HFFc6 (cell line): ENCODE measurements around the gene HNF1B. TPM values are rescaled to one million over a fixed set of nuclear protein-coding genes. Genes with fewer than 3 reads are reported as not detected.
A peak's percentile ranks its signal among the peaks of the same experiment; 100 is the strongest.

Experiments used
- DNase-seq: peaks from one replicate; pipeline ENCODE4 v3.0.0-alpha.2; 2018
- H3K27ac Mint-ChIP-seq: 2 replicates; pipeline ENCODE4 v1.8.0; 2020; ENCODE audit warnings: mild to moderate bottlenecking, mixed read lengths
- H3K27me3 Mint-ChIP-seq: 2 replicates; pipeline ENCODE4 v1.8.0; 2021; ENCODE audit warnings: mild to moderate bottlenecking, moderate library complexity, mixed read lengths; ENCODE audit not compliant: insufficient read depth
- H3K36me3 Mint-ChIP-seq: 2 replicates; pipeline ENCODE4 v1.8.0; 2021; ENCODE audit warnings: low read depth, mixed read lengths
- H3K4me1 Mint-ChIP-seq: 2 replicates; pipeline ENCODE4 v1.8.0; 2020; ENCODE audit warnings: low read depth, mixed read lengths
- H3K4me3 Mint-ChIP-seq: 2 replicates; pipeline ENCODE4 v1.8.0; 2020; ENCODE audit warnings: mild to moderate bottlenecking, moderate library complexity, mixed read lengths
- H3K9me3 Mint-ChIP-seq: 2 replicates; pipeline ENCODE4 v1.8.0; 2020; ENCODE audit warnings: mild to moderate bottlenecking, mixed read lengths
- total RNA-seq, 6 experiments: library from RNA; stranded (reverse); fragmentation: NEBNext Ultra II Directional; extraction: Animal tissue kit (Norgen Biotek cat#: 25700); gene quantifications; 2 replicates in 1 of 6; 3 replicates in 5 of 6; pipeline ENCODE4 v1.2.3, GENCODE V29; 2021
- TF ChIP-seq, protein P1 (sequence below): fragments of 200-600 bp; sonication (generic); IDR thresholded peaks from 2 replicates; pipeline ENCODE4 v1.5.0; 2021; ENCODE audit warnings: antibody characterized with exemption, mild to moderate bottlenecking

Gene HNF1B
- total RNA-seq, 6 experiments from 2014 or later: not detected

DNA sequence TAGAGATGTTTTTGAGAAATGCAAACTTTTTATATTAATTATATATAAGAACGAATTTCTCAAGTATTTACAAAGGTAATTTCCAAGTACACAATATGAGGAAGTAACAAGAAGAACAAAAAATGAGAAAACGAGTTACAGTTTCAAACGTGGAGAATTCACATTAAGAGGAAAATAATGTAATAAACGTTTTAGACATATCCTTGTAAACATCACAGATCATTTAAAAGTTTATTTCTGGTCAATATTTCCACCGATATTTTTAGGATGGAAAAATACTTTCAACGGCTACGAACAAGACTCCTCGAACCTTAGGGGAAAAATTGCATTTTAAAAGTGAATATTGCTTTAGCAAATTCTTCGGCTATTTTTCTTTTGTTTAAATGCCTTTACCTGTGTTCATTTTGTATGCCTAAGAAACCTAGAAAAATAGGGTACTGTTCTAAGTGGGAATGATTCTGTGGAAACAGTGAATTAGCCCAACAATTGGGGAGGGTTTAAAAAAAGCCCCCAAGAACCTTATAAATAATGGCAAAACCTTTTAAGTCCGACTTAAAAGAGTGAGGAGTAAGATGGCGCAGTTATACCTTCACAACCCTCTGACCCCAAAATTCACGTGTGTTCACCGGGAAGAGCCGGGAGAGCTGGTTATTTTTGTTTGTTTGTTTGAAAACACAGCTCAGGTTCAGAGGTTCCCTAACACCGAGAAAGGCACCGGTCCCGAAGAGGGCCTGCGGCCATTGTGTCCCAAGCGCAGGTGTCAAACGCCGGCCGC, 3.3 kb downstream of the HNF1B start:
- H3K36me3 Mint-ChIP-seq: peaks cover 4% of the 10 kb centered on the region; the same call in 1 of the 2 replicates
- no peak for DNase-seq
- no peaks in the 10 kb centered on the region for H3K9me3 Mint-ChIP-seq
- no peak overlapping the region for H3K27ac Mint-ChIP-seq
- no peak overlapping the region for H3K4me3 Mint-ChIP-seq
- TF ChIP-seq, protein P1, sequence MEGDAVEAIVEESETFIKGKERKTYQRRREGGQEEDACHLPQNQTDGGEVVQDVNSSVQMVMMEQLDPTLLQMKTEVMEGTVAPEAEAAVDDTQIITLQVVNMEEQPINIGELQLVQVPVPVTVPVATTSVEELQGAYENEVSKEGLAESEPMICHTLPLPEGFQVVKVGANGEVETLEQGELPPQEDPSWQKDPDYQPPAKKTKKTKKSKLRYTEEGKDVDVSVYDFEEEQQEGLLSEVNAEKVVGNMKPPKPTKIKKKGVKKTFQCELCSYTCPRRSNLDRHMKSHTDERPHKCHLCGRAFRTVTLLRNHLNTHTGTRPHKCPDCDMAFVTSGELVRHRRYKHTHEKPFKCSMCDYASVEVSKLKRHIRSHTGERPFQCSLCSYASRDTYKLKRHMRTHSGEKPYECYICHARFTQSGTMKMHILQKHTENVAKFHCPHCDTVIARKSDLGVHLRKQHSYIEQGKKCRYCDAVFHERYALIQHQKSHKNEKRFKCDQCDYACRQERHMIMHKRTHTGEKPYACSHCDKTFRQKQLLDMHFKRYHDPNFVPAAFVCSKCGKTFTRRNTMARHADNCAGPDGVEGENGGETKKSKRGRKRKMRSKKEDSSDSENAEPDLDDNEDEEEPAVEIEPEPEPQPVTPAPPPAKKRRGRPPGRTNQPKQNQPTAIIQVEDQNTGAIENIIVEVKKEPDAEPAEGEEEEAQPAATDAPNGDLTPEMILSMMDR: no peak
- peaks cover 7% of the 10 kb centered on the region for H3K4me1 Mint-ChIP-seq
- H3K27me3 Mint-ChIP-seq: peaks cover 61% of the 10 kb centered on the region

DNA sequence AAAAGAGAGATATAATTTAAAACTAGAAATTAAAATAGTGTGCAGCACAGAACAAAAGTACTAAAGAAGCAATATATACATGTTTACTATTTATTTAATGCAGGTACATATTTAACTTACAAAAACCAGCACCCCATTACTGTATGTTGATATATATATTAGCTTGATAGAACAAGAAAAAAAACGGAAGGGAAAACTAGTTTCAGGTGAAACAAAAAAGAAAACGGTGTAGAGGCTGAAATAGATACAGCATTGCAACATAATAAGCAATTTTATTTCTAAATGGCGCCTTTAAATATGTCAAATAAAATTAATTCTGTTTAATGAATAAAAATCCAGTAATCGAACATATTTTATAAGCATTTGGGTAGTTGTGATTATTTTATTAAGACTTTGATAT, 3.9 kb downstream of the HNF1B start:
- DNase-seq: no peak
- Mint-ChIP-seq H3K4me3 (no peak overlapping the region), H3K27ac (no peak overlapping the region), H3K27me3 (peaks cover 64% of the 10 kb centered on the region), H3K9me3 (no peaks in the 10 kb centered on the region), H3K4me1 (peaks cover 7% of the 10 kb centered on the region), H3K36me3 (peaks cover 4% of the 10 kb centered on the region; the same call in 1 of the 2 replicates)
- TF ChIP-seq, protein P1: no peak

GRCh38 chr17:37737971-37738370, 6.9 kb downstream of the HNF1B start:
- no peaks in the 10 kb centered on the region for H3K9me3 Mint-ChIP-seq
- peaks cover 7% of the 10 kb centered on the region for H3K4me1 Mint-ChIP-seq
- no peak for DNase-seq
- peaks cover 4% of the 10 kb centered on the region; the same call in 1 of the 2 replicates for H3K36me3 Mint-ChIP-seq
- H3K27me3 Mint-ChIP-seq: peaks cover 57% of the 10 kb centered on the region
- TF ChIP-seq, protein P1: no peak
- H3K27ac Mint-ChIP-seq: no peak overlapping the region
- no peak overlapping the region for H3K4me3 Mint-ChIP-seq

GRCh38 chr17:37737081-37737480, 7.8 kb downstream of the HNF1B start:
- no peak overlapping the region for H3K27ac Mint-ChIP-seq
- peaks cover 4% of the 10 kb centered on the region; the same call in 1 of the 2 replicates for H3K36me3 Mint-ChIP-seq
- H3K9me3 Mint-ChIP-seq: no peaks in the 10 kb centered on the region
- H3K4me1 Mint-ChIP-seq: peaks cover 7% of the 10 kb centered on the region
- H3K4me3 Mint-ChIP-seq: no peak overlapping the region
- TF ChIP-seq, protein P1: peak; percentile 29
- DNase-seq: no peak
- peaks cover 55% of the 10 kb centered on the region for H3K27me3 Mint-ChIP-seq

- Mint-ChIP-seq H3K27me3 (peaks cover 53% of the 10 kb centered on the region), H3K36me3 (peaks cover 4% of the 10 kb centered on the region; the same call in 1 of the 2 replicates), H3K9me3 (no peaks in the 10 kb centered on the region), H3K4me3 (no peak overlapping the region), H3K4me1 (peaks cover 7% of the 10 kb centered on the region), H3K27ac (no peak overlapping the region)
- DNase-seq: no peak
- TF ChIP-seq, protein P1: no peak
Measured at GRCh38 chr17:37736428-37736827, 8.4 kb downstream of the HNF1B start.
